Right ventricle myocardium superior (tissue), 1 donor: ENCODE measurements around the gene TLK1. TPM values are rescaled to one million over a fixed set of nuclear protein-coding genes. Genes with fewer than 3 reads are reported as not detected.
A peak's percentile ranks its signal among the peaks of the same experiment; 100 is the strongest.

Experiments used
- ATAC-seq: fragments of 200-7000 bp; cut with Tn5 transposase; one replicate; pipeline ENCODE4 v1.9.1; 2020; ENCODE audit warnings: mild to moderate bottlenecking; ENCODE audit not compliant: poor library complexity
- DNase-seq: peaks from one replicate; pipeline ENCODE4 v3.0.0-alpha.2; 2020
- intact Hi-C: fragments of 100-400 bp; cut with DNase I; formaldehyde crosslinking; loops from one replicate; pipeline ENCODE4 v1.11.2; 2022
- long read RNA-seq: library from polyadenylated mRNA; unstranded; transcript quantifications from one replicate; pipeline ENCODE4 v2.0.0, GENCODE V29; 2021
- total RNA-seq: library from RNA; stranded (reverse); fragmentation: NEBNext Ultra II Directional; extraction: Animal tissue kit (Norgen Biotek cat#: 25700); gene quantifications from one replicate; pipeline ENCODE4 v1.2.1, GENCODE V29; 2021
- donor health status: DM: no; HTN: yes; CAD: no; lungs with severe emphysema.

TLK1 gene
- total RNA-seq: 27.5 TPM
- long read RNA-seq, full-length matches to known transcripts: 7 of 14 reads
- long read RNA-seq, partial matches to known transcripts: 2 of 14 reads
- long read RNA-seq, other reads (novel, unspliced or antisense): 5 of 14 reads

- DNase-seq (peak; percentile 82), ATAC-seq (peak; percentile 79)
- intact Hi-C loops: loop anchor here (5.0 kb wide), 1 partner anchor 188 kb away; no protein-coding TSS in a partner anchor
These were observed at the start of gene TLK1 for GRCh38 chr2:171160119-171160955. TSS of gene TLK1 (minus strand) at chr2:171160893. CDS start at chr2:171160428, 465 bp downstream.

- DNase-seq (no peak), ATAC-seq (no peak)
- intact Hi-C loops: no loop called here
These were observed 49.6 kb upstream of the TLK1 start for GRCh38 chr2:171210216-171210863.

GRCh38 chr2:171208657-171209056 lies 48.0 kb upstream of the TLK1 start:
- ATAC-seq (no peak), DNase-seq (no peak)
- intact Hi-C loops: no loop called here

- ATAC-seq (no peak), DNase-seq (no peak)
- intact Hi-C loops: no loop called here
These were observed 45.9 kb upstream of the TLK1 start for GRCh38 chr2:171206422-171207115.

- ATAC-seq: no peak
- no peak for DNase-seq
- intact Hi-C loops: no loop called here
These were observed 44.9 kb upstream of the TLK1 start for GRCh38 chr2:171205551-171205950.

- no peak for ATAC-seq
- intact Hi-C loops: no loop called here
- DNase-seq: no peak
These were observed 41.1 kb upstream of the TLK1 start for GRCh38 chr2:171201767-171202166.

- intact Hi-C loops: no loop called here
- DNase-seq (no peak), ATAC-seq (no peak)
These were observed 40.6 kb upstream of the TLK1 start for GRCh38 chr2:171201271-171201670.

- intact Hi-C loops: no loop called here
- no peak for ATAC-seq
- DNase-seq: no peak
These were observed 39.8 kb upstream of the TLK1 start for GRCh38 chr2:171200469-171200868.

- intact Hi-C loops: no loop called here
- ATAC-seq: no peak
- DNase-seq: no peak
These were observed 30.3 kb upstream of the TLK1 start for GRCh38 chr2:171191021-171191420.

GRCh38 chr2:171187819-171188218 lies 27.1 kb upstream of the TLK1 start:
- intact Hi-C loops: no loop called here
- DNase-seq (no peak), ATAC-seq (no peak)

- intact Hi-C loops: no loop called here
These were observed 26.5 kb upstream of the TLK1 start for GRCh38 chr2:171187177-171187576.

GRCh38 chr2:171185941-171186340 lies 25.2 kb upstream of the TLK1 start:
- intact Hi-C loops: no loop called here
- DNase-seq (no peak), ATAC-seq (no peak)

More at GRCh38 chr2:171187177-171187576, 26.5 kb upstream of the TLK1 start:
- no peak for DNase-seq
- ATAC-seq: no peak

- no peak for DNase-seq
- no peak for ATAC-seq
- intact Hi-C loops: no loop called here
These were observed 24.6 kb upstream of the TLK1 start for GRCh38 chr2:171185165-171185818.

- ATAC-seq: no peak
- no peak for DNase-seq
- intact Hi-C loops: no loop called here
These were observed 20.7 kb upstream of the TLK1 start for GRCh38 chr2:171181064-171182049.

- no peak for ATAC-seq
- intact Hi-C loops: no loop called here
- DNase-seq: no peak
These were observed 19.7 kb upstream of the TLK1 start for GRCh38 chr2:171180229-171180930.

- DNase-seq (no peak), ATAC-seq (no peak)
- intact Hi-C loops: no loop called here
These were observed 18.3 kb upstream of the TLK1 start for GRCh38 chr2:171178993-171179392.

GRCh38 chr2:171176516-171176915 lies 15.8 kb upstream of the TLK1 start:
- no peak for ATAC-seq
- DNase-seq: no peak
- intact Hi-C loops: no loop called here
